Activated gamma-delta T cell treated with Interleukin-2 at 50 U/mL for 16 hours (primary cell): Measurements from ENCODE around the gene ANO10.
"Not testable (repeated sequence)": the region's sequence is repeated elsewhere in the genome, so short reads cannot be mapped to it uniquely, and the experiment has no call there.

Experiments
- DNase-seq: peaks from one replicate; pipeline ENCODE4 v3.0.0-alpha.2; 2020

ANO10 gene

DNA sequence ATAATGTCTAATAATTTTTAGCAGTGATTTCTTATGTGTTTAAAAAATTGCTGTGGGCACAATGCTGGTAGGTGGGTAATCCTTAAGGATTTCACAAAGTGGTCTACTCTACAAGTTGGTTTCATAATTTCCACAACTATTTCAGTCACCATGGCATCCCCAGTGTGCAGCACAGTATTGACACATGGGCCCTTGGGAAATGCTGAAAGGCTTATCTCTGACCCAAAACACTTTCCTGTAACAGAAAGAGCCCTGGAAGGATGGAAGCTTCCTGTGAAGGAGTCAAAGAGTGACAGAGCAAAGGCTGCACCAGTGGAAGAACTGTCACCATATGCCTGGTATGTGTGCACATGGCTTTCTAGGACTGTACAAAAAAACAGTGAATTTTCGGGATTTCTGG lies 153.7 kb downstream of the ANO10 start:
- DNase-seq: no peak

DNA sequence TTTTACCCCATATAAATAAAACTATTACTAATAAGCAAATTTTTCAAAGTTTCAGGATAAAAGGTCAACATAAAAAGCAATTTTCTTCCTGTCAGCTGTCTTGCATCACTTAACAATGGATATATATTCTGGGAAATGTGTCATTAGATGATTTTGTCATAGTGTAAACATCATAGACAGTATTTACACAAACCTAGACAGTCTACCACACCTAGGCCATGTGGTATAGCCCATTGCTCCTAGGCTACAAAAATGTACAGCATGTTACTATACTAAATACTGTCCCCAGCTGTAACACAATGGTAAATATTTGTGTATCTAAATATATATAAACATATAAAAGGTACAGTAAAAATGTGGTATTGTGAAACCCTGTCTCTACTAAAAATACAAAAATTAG lies 156.7 kb downstream of the ANO10 start:
- no peak for DNase-seq

DNA sequence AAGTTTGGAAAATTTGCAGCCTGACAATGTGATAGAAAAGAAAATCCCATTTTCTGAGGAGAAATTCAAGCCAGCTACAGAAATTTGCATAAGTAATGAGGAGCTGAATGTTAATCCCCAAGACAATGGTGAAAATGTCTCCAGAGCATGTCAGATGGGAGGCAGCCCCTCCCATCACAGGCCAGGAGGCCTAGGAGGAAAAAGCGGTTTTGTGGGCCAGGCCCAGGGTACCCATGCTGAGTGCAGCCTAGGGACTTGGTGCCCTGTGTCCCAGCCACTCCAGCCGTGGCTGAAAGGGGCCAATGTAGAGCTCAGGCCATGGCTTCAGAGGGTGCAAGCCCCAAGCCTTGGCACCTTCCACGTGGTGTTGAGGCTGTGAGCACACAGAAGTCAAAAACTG lies 159.2 kb downstream of the ANO10 start:
- not testable (repeated sequence) for DNase-seq

DNA sequence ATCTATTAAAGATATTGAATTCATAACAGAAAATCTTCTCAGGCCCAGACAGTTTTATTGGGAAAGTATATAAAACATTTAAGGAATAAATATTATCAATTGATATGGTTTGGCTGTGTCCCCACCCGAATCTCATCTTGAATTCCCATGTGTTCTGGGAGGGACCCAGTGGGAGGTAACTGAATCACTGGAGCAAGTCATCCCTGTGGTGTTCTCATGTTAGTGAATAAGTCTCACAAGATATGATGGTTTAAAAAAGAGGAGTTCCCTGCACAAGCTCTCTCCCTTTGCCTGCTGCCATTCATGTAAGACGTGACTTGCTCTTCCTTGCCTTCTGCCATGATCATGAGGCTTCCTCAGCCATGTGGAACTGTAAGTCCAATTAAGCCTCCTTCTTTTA lies 160.5 kb downstream of the ANO10 start:
- DNase-seq: no peak

DNA sequence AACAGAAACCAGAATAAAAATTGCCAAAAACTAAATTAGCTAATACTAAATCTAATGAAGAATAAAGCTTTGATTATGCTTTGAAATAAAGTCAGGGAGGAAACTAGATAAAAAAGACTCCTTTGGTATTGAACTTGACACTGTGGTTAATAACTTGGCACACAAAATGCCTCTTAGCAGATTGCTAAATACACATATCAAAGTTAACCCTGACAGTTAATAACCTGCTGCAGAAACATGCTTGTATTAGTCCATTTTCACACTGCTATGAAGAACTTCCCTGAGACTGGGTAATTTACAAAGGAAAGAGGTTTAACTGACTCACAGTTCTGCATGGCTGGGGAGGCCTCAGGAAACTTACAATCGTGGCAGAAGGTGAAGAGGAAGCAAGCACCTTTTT lies 164.8 kb downstream of the ANO10 start:
- not testable (repeated sequence) for DNase-seq

DNA sequence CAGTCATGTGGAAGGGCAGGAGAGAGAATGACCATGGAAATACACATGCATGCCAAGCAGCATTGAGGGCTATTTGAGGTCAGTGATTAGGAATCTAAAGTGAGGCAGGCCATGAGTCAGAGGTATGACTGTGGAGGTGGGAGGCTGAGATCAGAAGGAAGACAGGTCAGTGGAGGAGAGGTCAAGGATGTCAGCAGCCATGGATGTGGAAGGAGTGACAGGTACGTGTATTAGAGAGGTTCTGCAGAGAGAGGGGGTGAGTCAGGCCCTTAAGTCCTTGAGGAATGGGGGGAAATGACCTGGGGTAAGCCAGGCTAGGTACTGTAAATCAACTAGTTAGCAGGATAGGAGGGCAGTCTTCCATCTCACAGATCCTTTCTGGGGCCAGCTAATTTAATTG lies 166.6 kb downstream of the ANO10 start:
- no peak for DNase-seq

DNA sequence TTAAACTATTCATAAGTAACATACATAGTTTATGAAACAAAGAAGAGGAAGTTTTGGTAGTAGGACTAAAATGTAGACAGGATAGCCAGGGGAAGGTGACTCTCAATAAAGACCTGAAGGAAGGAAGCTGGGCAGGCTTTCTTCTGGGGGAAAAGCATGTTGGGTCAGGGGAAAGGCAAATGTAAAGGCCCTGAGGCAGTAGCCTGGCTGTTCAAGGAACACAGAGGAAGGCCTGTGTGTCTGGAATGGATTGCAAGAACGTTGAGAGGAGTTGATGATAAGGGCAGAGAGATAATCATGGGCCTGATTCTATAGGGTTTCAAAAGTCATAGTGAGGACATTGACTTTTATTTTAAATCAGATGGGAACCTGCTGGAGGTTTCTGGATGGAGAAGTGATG lies 167.8 kb downstream of the ANO10 start:
- no peak for DNase-seq

DNA sequence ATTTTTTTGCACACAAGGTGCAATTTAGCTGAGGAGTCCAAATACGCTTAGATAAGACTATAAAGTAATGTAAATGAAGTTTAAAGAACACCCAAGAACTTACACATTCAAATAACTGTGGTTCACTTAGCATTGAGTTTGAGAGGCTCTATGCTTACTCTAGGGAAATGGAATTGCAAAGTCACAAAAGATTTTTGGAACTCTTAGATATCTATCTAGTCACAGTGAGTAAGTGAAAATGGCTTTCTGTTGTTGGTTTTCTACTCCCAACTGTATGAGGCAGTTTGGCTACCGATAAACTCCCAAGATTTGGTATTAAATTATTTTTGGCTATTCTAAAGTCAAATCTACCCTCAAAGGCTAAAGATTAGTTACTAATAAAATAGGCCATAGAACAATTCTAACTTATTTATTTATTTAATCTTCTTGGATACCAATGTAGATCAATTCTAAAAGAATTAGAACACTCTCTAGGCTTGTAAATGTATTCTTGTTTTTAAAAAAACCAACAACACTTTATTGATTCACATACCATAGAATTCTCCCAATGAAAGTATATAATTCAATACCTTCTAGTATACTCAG lies 170.0 kb downstream of the ANO10 start:
- DNase-seq: no peak

DNA sequence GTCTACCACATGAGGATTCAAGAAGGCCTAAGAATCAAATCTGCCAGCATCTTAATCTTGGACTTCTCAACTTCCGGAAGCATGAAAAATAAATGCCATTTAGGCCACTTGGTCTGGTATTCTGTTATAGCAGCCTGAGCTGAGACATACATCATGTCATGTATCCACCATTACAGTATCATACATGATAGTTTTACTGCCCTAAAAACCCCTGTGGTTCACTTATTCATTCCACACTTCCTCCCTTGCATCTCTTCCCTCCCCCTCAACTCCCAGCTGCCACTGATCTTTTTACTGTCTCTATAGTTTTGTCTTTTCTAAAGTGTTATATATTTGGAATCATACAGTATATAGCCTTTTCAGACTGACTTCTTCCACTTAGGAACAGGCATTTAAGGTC lies 173.7 kb downstream of the ANO10 start:
- DNase-seq: no peak

DNA sequence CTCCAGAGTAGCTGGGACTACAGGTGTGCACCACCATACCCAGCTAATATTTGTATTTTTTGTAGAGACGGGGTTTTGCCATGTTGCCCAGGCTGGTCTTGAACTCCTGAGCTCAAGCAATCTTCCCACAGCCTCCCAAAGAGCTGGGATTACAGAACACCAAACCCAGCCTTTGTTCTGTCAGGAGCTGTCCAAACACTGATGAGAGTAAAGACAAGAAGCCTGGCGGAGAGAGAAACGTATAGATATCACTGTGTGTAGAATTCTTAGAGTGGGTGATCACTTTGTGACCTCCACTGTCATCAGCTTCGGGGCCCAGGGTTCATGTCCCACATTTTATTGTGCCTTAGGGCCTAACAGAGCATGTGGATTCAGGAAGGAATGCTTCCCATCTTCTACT lies 176.0 kb downstream of the ANO10 start:
- no peak for DNase-seq

DNA sequence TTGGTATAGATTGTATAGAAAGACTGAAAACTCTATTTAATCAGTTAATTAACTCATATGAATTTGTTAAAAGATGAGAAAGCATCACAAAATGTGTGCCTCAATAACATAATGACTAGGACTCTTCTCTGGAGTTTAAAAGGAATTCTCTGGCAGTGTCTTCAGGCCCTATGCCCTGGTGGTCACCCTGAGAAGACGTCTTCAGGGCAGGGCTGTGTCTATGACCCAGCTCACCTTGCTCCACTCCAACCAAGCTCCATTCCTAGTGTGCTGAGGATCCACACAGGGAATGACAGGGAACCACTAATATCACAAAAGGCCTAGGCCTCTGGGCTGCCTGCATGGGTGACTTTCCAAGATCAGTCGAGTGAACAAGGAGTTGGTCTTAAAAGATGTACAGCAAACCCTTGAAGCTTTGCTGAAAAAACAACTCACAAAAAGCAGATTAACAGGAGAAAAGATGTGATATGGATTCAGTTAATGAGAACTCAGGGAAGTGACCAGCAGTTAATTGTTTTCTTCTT lies 178.9 kb downstream of the ANO10 start:
- DNase-seq: no peak

DNA sequence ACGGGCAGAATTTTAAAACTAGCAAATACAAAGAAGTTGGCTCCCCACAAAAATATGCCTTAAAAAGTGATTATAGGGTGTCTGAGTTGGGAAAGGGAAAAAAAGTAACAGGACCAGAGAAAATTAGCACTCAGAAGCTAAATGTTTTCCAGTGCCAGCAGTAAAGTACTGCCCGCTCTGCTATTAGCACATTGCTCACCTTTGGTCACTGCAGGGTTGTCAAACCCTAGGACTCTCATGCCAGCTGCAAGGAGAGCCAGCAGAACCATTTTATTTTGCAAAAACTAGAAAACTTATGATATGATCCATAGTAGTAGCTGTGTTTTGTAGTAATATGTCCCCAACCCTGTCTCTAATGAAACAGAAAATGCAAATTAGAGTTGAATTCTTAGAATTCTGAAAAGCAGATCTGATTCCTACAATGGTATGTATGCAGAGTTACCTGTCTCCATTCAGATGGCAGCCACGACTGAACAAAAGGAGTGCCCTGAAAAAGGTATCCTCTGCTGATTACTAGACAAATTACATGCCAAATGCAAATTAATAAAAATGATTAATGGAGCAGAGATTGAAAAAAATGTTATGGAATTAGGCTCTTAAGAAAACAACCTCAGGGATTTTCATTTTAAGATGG lies 185.2 kb downstream of the ANO10 start:
- DNase-seq: no peak

DNA sequence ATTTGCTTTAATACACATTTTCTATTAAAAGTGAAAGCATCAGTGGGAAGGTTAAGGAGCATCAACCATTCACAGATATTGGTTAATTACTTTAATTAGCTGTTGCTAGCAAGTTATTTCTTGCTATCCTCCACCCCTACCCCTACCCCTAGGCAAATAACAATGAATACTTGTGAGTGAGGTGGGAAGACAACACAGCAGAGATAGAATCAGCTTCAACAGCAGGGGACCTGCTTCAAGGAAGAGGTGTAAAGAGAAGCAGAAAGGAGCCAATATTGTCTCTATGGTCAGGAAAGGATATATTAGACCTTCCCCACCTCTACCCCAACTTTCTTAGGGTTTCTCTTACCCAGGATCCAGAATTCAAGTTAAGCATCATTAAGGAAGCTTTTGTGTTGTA lies 186.1 kb downstream of the ANO10 start:
- DNase-seq: no peak

DNA sequence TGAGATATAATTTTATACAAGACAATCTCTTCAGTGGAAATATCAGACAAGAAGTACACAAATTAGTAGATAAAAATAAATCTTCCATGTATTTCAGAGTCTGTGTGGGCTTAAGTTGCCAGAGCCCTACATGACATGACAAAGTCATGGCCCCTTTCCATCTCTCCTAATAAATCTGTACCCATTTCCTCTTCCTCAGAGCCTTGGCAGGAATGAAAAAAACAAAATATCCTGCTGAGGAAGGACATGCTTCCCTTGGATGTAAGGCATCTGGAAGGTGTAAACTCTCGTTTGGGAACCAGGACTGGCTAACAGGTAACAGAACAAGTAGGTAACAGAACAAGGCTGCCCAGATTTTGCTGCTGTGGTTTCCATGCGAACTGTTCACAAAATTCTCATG lies 187.4 kb downstream of the ANO10 start:
- DNase-seq: no peak

DNA sequence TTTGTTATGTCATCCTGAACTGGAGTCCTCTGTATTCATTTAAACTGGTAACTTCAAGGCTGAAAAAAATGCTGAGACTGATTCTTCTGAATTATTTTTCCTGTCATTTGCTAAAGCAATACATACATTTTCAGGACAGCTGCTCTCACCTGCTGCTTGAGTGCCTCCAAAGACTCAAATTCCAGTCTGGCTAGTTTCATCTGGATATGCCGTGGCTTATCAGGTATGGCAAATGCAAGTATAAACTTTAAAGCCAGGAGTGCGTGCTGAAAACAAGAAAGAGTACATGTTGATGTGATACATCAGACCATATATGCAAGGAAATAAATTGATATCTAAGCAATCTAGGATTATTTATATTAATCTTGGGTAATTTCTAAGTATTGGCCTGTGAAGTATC lies 189.3 kb downstream of the ANO10 start:
- no peak for DNase-seq

DNA sequence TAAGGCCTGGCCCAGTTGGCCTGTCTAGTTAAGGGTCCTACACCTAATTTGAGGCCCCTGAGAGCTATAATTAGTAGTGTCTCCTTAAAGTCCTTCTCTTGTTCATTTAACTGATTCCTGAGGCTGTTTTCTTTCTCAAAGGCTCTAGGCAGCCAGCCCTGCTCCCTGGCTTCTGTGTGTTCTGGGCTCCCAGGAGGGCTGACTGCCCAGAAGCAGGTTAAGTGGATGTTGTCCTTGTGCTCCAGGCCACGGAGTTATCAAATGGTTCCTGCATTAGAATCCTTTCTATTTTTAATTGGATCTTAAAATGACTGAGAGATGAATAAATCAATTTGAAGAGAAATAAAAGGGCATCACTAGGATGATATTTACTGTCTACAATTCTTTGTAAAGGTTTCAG lies 195.4 kb downstream of the ANO10 start:
- DNase-seq: no peak

DNA sequence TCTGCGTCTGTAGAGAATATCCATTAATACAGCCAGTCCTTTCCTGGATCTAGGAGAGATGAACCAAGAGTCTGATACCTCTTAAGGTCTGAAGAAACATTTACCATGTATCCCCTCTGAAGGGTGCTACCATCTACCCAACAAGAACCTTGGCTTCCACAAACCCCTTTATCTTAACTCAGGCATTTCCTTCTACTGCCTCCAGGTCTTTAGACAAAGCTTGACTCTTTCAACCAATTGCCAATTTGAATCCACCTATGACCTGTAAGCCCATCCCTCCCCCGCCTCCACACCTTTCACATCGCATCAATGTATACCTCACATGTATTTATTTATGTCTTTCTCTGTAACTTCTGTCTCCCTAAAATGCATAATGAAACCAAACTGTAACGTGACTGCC lies 196.0 kb downstream of the ANO10 start:
- no peak for DNase-seq

DNA sequence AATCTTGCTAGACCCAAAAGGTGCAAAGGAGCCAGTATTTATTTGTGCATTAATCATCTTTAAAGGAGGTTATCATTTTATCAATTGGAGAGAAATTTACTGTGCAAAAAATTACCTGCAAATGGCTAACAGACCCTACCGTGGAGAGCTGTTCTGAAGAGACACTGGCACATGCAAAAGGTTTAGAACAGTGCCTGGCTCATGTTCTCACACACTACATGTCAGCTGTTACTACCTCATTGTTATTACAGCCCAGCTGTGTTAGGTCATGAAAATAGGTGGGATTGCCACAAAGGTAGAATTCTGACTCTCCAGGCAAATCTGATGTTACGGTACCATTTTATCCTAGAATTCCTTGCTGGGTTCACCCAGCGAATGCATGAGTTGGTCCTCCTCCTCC lies 198.2 kb downstream of the ANO10 start:
- DNase-seq: no peak

DNA sequence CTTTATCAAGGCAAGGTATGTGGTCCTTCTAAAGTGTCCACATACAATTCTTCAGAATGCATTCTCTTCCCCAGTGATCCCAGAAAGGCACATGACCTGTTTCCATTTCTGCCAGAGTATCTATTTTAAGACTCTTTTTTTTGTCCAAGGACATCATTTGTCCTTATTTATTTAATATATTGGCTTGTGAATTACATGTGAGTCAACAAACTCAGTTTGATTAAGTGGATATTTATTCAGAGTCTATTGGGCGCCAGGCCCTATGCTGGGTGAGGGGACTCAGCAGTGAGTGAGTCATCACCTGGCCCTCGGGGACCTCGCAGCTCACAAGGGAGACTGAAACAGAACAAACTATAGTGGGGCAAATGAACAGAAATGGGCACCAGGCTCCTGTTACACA lies 198.7 kb downstream of the ANO10 start:
- no peak for DNase-seq

DNA sequence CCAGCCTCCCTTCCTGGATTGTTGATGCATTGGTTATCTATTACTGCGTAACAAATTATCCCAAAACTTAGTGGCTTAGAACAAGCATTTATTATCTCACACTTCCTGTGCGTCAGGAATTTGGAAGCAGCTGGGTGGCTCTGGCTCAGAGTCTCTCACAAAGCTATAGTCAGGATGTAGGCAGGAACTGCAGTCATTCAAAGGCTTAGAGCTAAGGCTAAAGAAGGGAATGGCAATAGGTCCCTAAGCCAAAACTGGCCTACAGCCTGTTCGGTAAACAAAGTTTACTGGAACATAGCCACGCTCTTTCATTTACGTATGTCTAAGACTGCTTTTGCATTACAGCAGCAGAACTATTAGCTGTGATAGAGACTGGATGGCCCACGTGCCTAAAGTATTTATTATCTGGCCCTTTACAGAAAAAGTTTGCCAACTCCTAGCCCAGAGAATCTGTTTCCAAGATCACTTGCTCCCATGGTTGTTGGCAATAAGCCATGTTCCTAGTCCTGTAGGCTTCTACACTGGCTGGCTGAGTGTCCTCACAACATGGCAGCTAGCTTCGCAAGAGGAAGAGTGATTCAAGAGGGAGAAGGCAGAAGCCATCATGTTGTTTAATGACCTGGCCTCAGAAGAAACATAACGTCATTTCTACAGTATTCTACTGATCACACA lies 203.1 kb downstream of the ANO10 start:
- DNase-seq: no peak

DNA sequence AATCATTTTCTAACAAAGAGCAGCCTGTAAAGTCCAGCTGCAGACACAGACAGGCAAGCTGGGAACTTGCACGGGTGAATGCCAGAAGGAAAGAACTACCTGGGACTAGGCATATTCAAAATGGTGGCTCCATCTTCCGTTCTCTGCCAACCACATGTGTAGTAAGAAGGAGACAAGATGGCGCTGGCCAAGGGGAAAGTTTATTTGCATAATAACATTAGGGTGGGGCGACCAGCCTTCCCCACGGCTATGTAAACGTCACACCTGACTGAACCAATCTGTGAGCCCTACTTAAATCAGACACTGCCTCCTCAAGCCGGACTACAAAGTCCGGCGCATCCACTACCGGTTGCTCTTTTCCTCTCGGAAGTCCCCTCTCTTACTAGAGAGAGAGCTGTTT lies 204.7 kb downstream of the ANO10 start:
- DNase-seq: no peak

DNA sequence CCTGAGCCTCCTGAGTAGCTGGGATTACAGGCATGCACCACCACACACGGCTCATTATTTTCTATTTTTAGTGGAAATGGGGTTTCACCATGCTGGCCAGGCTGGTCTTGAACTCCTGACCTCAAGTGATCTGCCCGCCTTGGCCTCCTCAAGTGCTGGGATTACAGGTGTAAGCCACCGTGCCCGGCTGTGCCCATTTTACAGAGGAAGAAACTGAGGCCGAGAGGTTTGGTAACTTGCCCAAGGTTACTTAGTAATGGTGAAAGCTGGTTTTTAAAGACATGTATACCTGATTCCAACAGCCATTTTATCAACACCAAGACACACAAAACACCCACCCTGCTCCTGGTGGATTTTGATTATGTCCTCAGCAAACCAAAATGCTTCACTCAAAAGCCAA lies 206.7 kb downstream of the ANO10 start:
- no peak for DNase-seq

DNA sequence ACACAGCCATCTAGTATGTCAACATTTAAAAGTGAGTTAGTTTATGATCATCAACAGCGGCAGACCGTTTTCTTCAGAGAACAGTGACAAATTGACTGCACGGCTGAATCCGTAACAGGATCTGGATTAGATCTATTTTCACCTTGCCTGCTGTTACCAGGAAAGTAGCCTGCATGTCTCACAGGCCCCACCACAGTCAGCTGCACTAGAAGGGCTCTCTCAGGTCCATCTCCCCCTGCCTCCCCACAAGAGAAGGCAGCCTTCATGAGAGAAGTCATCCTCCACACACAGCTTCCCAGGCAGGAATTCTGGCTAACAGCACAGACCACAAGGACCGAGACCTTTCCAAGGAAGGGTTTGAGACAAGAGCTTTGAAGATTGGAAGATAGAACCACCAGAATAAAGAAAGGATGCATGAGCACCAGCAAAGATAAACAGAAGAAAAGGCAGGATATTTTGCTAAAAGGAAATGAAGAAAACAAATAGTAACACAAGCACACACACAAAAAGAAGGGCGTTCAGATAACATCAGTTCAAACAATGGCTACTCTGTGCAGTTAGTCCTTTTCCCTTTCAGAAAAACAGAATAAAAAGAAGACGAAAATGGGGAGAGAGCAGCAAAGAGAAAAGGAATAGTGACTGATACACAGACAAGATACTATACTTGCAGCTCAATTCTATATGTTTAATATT lies 208.0 kb downstream of the ANO10 start:
- no peak for DNase-seq

DNA sequence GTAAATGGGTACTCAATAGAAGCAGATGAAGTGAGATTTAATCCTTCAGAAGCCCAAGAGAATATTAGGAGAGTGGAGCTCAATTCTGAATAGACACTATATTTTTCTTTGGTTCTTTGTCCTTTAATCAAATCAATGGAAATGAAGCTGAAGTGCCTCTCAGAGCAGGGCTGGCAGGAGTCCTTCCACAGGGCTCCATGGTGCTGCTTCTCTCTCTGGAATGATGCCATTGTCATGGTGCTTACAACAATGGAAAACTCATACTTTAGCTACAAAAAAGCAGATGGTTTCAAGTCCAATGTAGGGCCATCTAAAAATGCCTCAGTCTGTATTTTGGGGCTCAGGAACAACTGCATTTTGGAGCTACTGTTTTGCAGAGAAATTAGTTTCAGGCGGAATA lies 210.4 kb downstream of the ANO10 start:
- no peak for DNase-seq
